ENCODE results near the gene SLC22A3.

DNA sequence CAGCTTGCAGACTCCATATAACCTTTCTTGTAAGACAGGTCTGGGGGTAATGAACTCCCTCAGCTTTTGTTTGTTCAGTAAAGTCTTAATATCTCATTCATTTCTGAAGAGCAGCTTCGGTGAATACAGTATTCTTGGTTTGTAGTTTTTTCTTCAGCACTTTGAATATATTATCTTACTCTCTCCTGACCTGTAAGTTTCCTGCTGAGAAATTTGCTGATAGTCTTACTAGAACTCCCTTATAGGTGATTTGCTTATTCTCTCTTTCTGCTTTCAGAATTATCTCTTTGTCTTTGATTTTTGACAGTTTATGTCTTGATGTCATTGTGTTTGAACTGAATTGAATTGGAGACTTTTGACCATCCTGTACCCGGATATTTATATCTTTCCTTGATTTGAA is 35.3 kb upstream of the SLC22A3 start:
- TF ChIP-seq EZH2 (IDR thresholded peaks at IDR 0.05) (no peak), CTCF (IDR thresholded peaks at IDR 0.05) (no peak), EZH2phosphoT487 (IDR thresholded peaks at IDR 0.05) (no peak)
